Loucy (cell line): ENCODE measurements around the gene DDX39B.
"Not testable (repeated sequence)": the region's sequence is repeated elsewhere in the genome, so short reads cannot be mapped to it uniquely, and the experiment has no call there.

Experiments
- H2AFZ ChIP-seq: fragments of 200-600 bp; sonication (generic); 2 replicates; pipeline ENCODE4 v1.6.0; 2016; ENCODE audit warnings: antibody characterized with exemption, mild to moderate bottlenecking, low read length, moderate library complexity
- H3F3A ChIP-seq: fragments of 200-600 bp; 2 replicates; pipeline ENCODE4 v1.6.0; 2016; ENCODE audit warnings: antibody characterized with exemption, low read depth, mild to moderate bottlenecking
- H3K27me3 ChIP-seq: fragments of 200-600 bp; sonication (generic); 2 replicates; pipeline ENCODE4 v1.6.1; 2014; ENCODE audit warnings: low read length, mild to moderate bottlenecking; ENCODE audit not compliant: insufficient read depth, poor library complexity, severe bottlenecking
- H3K36me3 ChIP-seq: fragments of 200-600 bp; sonication (generic); 2 replicates; pipeline ENCODE4 v1.6.1; 2016; ENCODE audit warnings: low read length; ENCODE audit not compliant: insufficient read depth
- H3K4me1 ChIP-seq: fragments of 200-600 bp; sonication (generic); 2 replicates; pipeline ENCODE4 v1.5.1; 2014; ENCODE audit warnings: low read length, mild to moderate bottlenecking; ENCODE audit not compliant: insufficient read depth, poor library complexity, severe bottlenecking
- H3K4me2 ChIP-seq: fragments of 200-600 bp; sonication (generic); 2 replicates; pipeline ENCODE4 v1.6.0; 2014; ENCODE audit warnings: antibody characterized with exemption, low read length, low read depth, mild to moderate bottlenecking; ENCODE audit not compliant: poor library complexity, severe bottlenecking
- H3K4me3 ChIP-seq: fragments of 200-600 bp; sonication (generic); 2 replicates; pipeline ENCODE4 v1.5.1; 2014; ENCODE audit warnings: low read length, mild to moderate bottlenecking, mixed read lengths; ENCODE audit not compliant: poor library complexity, severe bottlenecking
- H3K79me2 ChIP-seq: fragments of 200-600 bp; sonication (generic); 2 replicates; pipeline ENCODE4 v1.6.1; 2014; ENCODE audit warnings: low read length; ENCODE audit not compliant: insufficient read depth
- H3K9ac ChIP-seq: fragments of 200-600 bp; sonication (generic); 2 replicates; pipeline ENCODE4 v1.6.0; 2014; ENCODE audit warnings: mild to moderate bottlenecking, low read depth, low read length, moderate library complexity; ENCODE audit not compliant: poor library complexity, severe bottlenecking
- H3K9me2 ChIP-seq: fragments of 200-600 bp; sonication (generic); replicated peaks from 2 replicates; pipeline ENCODE4 v1.6.1; 2016; ENCODE audit warnings: low read depth, low read length, mixed read lengths
- H3K9me3 ChIP-seq: fragments of 200-600 bp; sonication (generic); 2 replicates; pipeline ENCODE4 v1.6.1; 2014; ENCODE audit warnings: mild to moderate bottlenecking, antibody characterized with exemption, low read length, low read depth; ENCODE audit not compliant: insufficient read depth
- H4K20me1 ChIP-seq: fragments of 200-600 bp; sonication (generic); 2 replicates; pipeline ENCODE4 v1.6.0; 2014; ENCODE audit warnings: antibody characterized with exemption, low read length, mild to moderate bottlenecking; ENCODE audit not compliant: insufficient read depth, poor library complexity, severe bottlenecking
- EZH2phosphoT487 ChIP-seq: fragments of 200-600 bp; IDR thresholded peaks from 2 replicates; pipeline ENCODE4 v1.6.1; 2018; ENCODE audit warnings: antibody characterized with exemption, mild to moderate bottlenecking, moderate library complexity, borderline replicate concordance
- TF ChIP-seq, protein P1 (sequence below): fragments of 200-600 bp; sonication (generic); conservative IDR thresholded peaks from 2 replicates; pipeline ENCODE4 v1.5.1; 2014; ENCODE audit warnings: mild to moderate bottlenecking, antibody characterized with exemption, low read length

DDX39B gene

DNA sequence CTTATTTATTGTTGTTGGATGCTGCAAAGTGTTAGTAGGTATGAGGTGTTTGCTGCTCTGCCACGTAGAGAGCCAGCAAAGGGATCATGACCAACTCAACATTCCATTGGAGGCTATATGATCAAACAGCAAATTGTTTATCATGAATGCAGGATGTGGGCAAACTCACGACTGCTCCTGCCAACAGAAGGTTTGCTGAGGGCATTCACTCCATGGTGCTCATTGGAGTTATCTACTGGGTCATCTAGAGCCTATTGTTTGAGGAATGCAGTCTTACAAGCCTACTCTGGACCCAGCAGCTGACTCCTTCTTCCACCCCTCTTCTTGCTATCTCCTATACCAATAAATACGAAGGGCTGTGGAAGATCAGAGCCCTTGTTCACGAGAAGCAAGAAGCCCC is 31.8 kb downstream of the DDX39B start:
- no peaks in the 10 kb centered on the region for H3K4me1 ChIP-seq
- H3K27me3 ChIP-seq: no peaks in the 10 kb centered on the region
- H3K9me2 ChIP-seq: no peaks in the 10 kb centered on the region
- H3K9ac ChIP-seq: no peak overlapping the region
- H3F3A ChIP-seq: no peaks in the 10 kb centered on the region
- no peaks in the 10 kb centered on the region for H4K20me1 ChIP-seq
- peaks cover 61% of the 10 kb centered on the region; the same call in 1 of the 2 replicates for H3K36me3 ChIP-seq
- no peaks in the 10 kb centered on the region for H3K9me3 ChIP-seq
- no peak for TF ChIP-seq EZH2phosphoT487
- TF ChIP-seq, protein P1, sequence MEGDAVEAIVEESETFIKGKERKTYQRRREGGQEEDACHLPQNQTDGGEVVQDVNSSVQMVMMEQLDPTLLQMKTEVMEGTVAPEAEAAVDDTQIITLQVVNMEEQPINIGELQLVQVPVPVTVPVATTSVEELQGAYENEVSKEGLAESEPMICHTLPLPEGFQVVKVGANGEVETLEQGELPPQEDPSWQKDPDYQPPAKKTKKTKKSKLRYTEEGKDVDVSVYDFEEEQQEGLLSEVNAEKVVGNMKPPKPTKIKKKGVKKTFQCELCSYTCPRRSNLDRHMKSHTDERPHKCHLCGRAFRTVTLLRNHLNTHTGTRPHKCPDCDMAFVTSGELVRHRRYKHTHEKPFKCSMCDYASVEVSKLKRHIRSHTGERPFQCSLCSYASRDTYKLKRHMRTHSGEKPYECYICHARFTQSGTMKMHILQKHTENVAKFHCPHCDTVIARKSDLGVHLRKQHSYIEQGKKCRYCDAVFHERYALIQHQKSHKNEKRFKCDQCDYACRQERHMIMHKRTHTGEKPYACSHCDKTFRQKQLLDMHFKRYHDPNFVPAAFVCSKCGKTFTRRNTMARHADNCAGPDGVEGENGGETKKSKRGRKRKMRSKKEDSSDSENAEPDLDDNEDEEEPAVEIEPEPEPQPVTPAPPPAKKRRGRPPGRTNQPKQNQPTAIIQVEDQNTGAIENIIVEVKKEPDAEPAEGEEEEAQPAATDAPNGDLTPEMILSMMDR: no peak
- H3K79me2 ChIP-seq: peaks cover 13% of the 10 kb centered on the region; the same call in 1 of the 2 replicates
- no peak overlapping the region for H3K4me3 ChIP-seq
- no peak overlapping the region for H2AFZ ChIP-seq
- H3K4me2 ChIP-seq: no peak overlapping the region

DNA sequence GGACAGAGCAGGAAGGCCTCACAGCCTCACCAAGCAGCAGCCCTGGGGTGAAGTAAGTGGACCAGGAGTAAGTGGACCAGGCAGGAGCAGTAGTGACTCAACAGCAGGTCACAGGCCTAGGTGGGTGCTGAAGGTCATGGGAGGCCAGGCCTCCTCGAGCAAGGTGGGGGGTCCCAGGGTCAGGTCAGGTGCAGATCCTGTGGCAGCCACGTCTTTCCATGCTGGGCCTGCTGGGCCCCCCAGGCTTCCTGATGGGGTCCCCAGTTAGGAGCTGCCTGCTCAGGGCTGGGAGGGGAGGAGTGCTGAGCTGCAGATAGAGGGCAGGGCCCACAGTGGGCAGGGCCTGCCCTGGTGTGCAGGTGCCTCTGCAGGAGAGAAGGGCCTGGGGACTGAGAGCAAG is 32.8 kb downstream of the DDX39B start:
- H3K4me2 ChIP-seq: not testable (repeated sequence)
- H3K36me3 ChIP-seq: peaks cover 61% of the 10 kb centered on the region; the same call in 1 of the 2 replicates

DNA sequence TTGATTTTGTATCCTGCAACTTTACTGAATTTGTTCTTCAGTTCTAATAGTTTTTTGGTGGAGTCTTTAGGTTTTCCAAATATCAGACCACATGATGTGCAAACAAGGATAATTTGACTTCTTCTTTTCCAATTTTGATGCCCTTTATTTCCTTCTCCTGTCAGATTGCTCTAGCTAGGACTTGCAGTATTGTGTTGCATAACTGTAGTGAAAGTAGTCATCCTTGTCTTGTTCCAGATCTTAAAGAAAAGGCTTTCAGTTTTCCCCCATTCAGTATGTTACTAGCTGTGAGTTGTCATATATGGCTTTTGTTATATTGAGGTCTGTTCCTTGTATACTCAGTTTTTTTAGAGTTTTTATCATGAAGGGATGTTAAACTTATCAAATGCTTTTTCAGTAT is 39.2 kb downstream of the DDX39B start:
- peaks cover 75% of the 10 kb centered on the region for H3K79me2 ChIP-seq
- H3K9me2 ChIP-seq: no peaks in the 10 kb centered on the region
- no peaks in the 10 kb centered on the region for H3K9me3 ChIP-seq
- H3K4me3 ChIP-seq: no peak overlapping the region
- H3F3A ChIP-seq: no peaks in the 10 kb centered on the region
- peaks cover 14% of the 10 kb centered on the region for H4K20me1 ChIP-seq
- H3K9ac ChIP-seq: no peak overlapping the region
- H3K4me2 ChIP-seq: no peak overlapping the region
- peaks cover 23% of the 10 kb centered on the region; the same call in 1 of the 2 replicates for H3K36me3 ChIP-seq
- H3K27me3 ChIP-seq: no peaks in the 10 kb centered on the region
- peaks cover 4% of the 10 kb centered on the region for H3K4me1 ChIP-seq
- TF ChIP-seq, protein P1: no peak
- no peak for TF ChIP-seq EZH2phosphoT487
- no peak overlapping the region for H2AFZ ChIP-seq

More for the DNA sequence above, 32.8 kb downstream of the DDX39B start:
- not testable (repeated sequence) for H2AFZ ChIP-seq, H3K27me3 ChIP-seq, H3K4me1 ChIP-seq, H3K9me3 ChIP-seq, H3K9me2 ChIP-seq, H3F3A ChIP-seq, H3K4me3 ChIP-seq, H3K9ac ChIP-seq, H4K20me1 ChIP-seq
- peaks cover 23% of the 10 kb centered on the region for H3K79me2 ChIP-seq

DNA sequence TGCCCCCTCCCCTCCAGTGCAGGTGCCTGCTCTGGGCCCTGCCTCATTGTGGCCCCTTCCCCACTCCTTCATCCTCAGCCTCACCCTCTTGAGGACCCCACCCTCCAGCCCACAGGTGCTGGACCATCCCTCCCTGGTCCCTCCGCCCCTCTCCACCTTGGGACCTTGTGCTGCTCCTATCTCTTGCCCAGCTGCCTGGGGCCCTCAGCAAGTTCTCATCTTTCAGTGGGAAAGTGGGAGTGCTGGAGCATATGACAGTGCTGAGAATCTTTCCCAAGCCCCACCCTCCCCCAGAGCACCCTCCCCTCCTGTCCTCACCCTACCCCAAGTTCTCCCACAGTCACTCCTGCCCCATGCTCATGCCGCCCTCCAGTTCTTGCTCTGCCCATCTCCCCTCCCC is 42.2 kb downstream of the DDX39B start:
- H3K4me3 ChIP-seq, H3K27me3 ChIP-seq, H3K9ac ChIP-seq, H3K9me3 ChIP-seq, H3F3A ChIP-seq, H3K36me3 ChIP-seq, H2AFZ ChIP-seq, H3K9me2 ChIP-seq: not testable (repeated sequence)
- Histone ChIP-seq H4K20me1 (peaks cover 18% of the 10 kb centered on the region), H3K4me1 (peaks cover 19% of the 10 kb centered on the region), H3K4me2 (peak overlapping the region; percentile 93), H3K79me2 (peaks cover 85% of the 10 kb centered on the region)
